HepG2 (cell line): ENCODE measurements around the gene CDKN2AIP. TPM values are rescaled to one million over a fixed set of nuclear protein-coding genes. Genes with fewer than 3 reads are reported as not detected.

ENCODE experiments used
- ATAC-seq: fragments of 200-7000 bp; cut with Tn5 transposase; 3 replicates; pipeline ENCODE4 v1.9.1; 2020; ENCODE audit warnings: mild to moderate bottlenecking, moderate library complexity
- BruUV-seq: library from RNA; stranded (reverse); fragments of 400-500 nt; replicated peaks from 2 replicates; lab custom pipeline; 2021; lab: Mats Ljungman, UMichigan
- CTCF ChIA-PET: fragments of 300-600 bp; formaldehyde crosslinking; extraction: SDS; loops from one replicate; lab custom pipeline; 2021; ENCODE audit warnings: low total read pairs, inconsistent platforms, low intra/inter-chr PET ratio; lab: Yijun Ruan, JAX
- POLR2A ChIA-PET: fragments of 350-600 bp; sonication (Branson Sonifier 250); formaldehyde crosslinking; loops from one replicate; lab custom pipeline; 2020; ENCODE audit warnings: antibody characterized with exemption, inconsistent platforms; lab: Yijun Ruan, JAX
- DNase-seq: peaks from one replicate; pipeline ENCODE4 v3.0.0-alpha.2; 2015; ENCODE audit warnings: low spot score
- FAIRE-seq: peaks from 3 replicates; lab custom pipeline; 2011; peaks lifted over from hg19 to GRCh38; lab: Jason Lieb, UNC
- H2AFZ ChIP-seq: one replicate; pipeline ENCODE4 v1.6.1; 2011; ENCODE audit warnings: low read length, inconsistent platforms
- H3K27ac ChIP-seq: fragments of 300-600 bp; 3 replicates; pipeline ENCODE4 v1.8.0; 2011; ENCODE audit warnings: mixed run types, mild to moderate bottlenecking, mixed read lengths, low read length, inconsistent platforms; ENCODE audit not compliant: insufficient read depth; ENCODE audit errors: extremely low read length
- H3K27me3 ChIP-seq, 2 experiments: fragments of 200-600 bp in 1 of 2; 2 replicates in 1 of 2; 3 replicates in 1 of 2; pipeline versions ENCODE4 v1.6.0 to v1.8.0; 2011; ENCODE audit warnings: low read length in 2 of 2, mild to moderate bottlenecking in 2 of 2, moderate library complexity in 2 of 2, inconsistent platforms in 1 of 2; ENCODE audit not compliant: insufficient read depth in 2 of 2, control insufficient read depth in 1 of 2
- H3K36me3 ChIP-seq, 2 experiments: fragments of 200-600 bp in 1 of 2; replicated peaks in 1 of 2; 2 replicates in 1 of 2; 3 replicates in 1 of 2; pipeline versions ENCODE4 v1.5.1 to v1.8.0; 2011; ENCODE audit warnings: low read length in 2 of 2, inconsistent platforms in 1 of 2; ENCODE audit not compliant: insufficient read depth in 2 of 2, control insufficient read depth in 1 of 2
- H3K4me1 ChIP-seq: 2 replicates; pipeline ENCODE4 v1.5.1; 2012; ENCODE audit warnings: low read length, inconsistent platforms; ENCODE audit not compliant: insufficient read depth
- H3K4me2 ChIP-seq: 2 replicates; pipeline ENCODE4 v1.6.0; 2011; ENCODE audit warnings: low read depth, low read length, inconsistent platforms
- H3K4me3 ChIP-seq, 3 experiments: fragments of 200-600 bp in 1 of 3; sonication (generic), shearing (Covaris generic) in 1 of 3; replicated peaks in 1 of 3; 2 replicates each; pipeline ENCODE4 v1.5.1; 2011 to 2016; ENCODE audit warnings: low read length in 3 of 3, inconsistent platforms in 2 of 3, low read depth in 2 of 3, mild to moderate bottlenecking in 2 of 3, control low read depth in 1 of 3, mixed read lengths in 1 of 3; ENCODE audit not compliant: insufficient read depth in 1 of 3
- H3K79me2 ChIP-seq: one replicate; pipeline ENCODE4 v1.6.1; 2011; ENCODE audit warnings: low read length, inconsistent platforms; ENCODE audit not compliant: insufficient read depth
- H3K9ac ChIP-seq: 2 replicates; pipeline ENCODE4 v1.6.0; 2011; ENCODE audit warnings: mild to moderate bottlenecking, low read depth, low read length, inconsistent platforms; ENCODE audit not compliant: insufficient read depth
- H3K9me3 ChIP-seq: 2 replicates; pipeline ENCODE4 v1.5.1; 2012; ENCODE audit warnings: mild to moderate bottlenecking, low read length
- H4K20me1 ChIP-seq: 2 replicates; pipeline ENCODE4 v1.6.0; 2011; ENCODE audit warnings: inconsistent platforms, mild to moderate bottlenecking, low read length, moderate library complexity; ENCODE audit not compliant: insufficient read depth
- CHD2 ChIP-seq: IDR thresholded peaks from 2 replicates; pipeline ENCODE4 v1.6.1; 2011; ENCODE audit warnings: low read depth, low read length, improper control_type of control experiment
- RBFOX2 ChIP-seq: fragments of 200-400 bp; formaldehyde crosslinking; IDR thresholded peaks from 2 replicates; pipeline ENCODE4 v1.6.1; 2017; ENCODE audit warnings: low read depth, mild to moderate bottlenecking, low read length
- SETDB1 ChIP-seq: sonication (generic); formaldehyde crosslinking; IDR thresholded peaks from 2 replicates; pipeline ENCODE4 v1.5.1; 2020; ENCODE audit warnings: missing genetic modification reagents, mild to moderate bottlenecking, borderline replicate concordance
- SMARCC2 ChIP-seq: fragments of 450-650 bp; IDR thresholded peaks from 2 replicates; pipeline ENCODE4 v1.6.1; 2017; ENCODE audit warnings: antibody characterized with exemption, mild to moderate bottlenecking
- SYNCRIP ChIP-seq: fragments of 200-400 bp; formaldehyde crosslinking; IDR thresholded peaks from 2 replicates; pipeline ENCODE4 v1.6.1; 2018; ENCODE audit warnings: mild to moderate bottlenecking, low read depth, low read length; ENCODE audit not compliant: insufficient read depth
- ZBTB43 ChIP-seq: sonication (generic); formaldehyde crosslinking; conservative IDR thresholded peaks from 2 replicates; pipeline ENCODE4 v1.4.0; 2020; ENCODE audit warnings: missing genetic modification reagents
- ZMAT5 ChIP-seq: sonication (generic); formaldehyde crosslinking; IDR thresholded peaks from 2 replicates; pipeline ENCODE4 v1.5.0; 2020; ENCODE audit warnings: mild to moderate bottlenecking, low read depth, missing genetic modification reagents, borderline replicate concordance
- ZNF674 ChIP-seq: sonication (generic); formaldehyde crosslinking; IDR thresholded peaks from 2 replicates; pipeline ENCODE4 v1.5.0; 2020; ENCODE audit warnings: low read depth, mild to moderate bottlenecking, missing genetic modification reagents
- WGBS: methylation state at CpG from one replicate; pipeline ENCODE4 v1.1.6; 2017; ENCODE audit warnings: low lambda C conversion rate; 5-methylcytosine and 5-hydroxymethylcytosine counted together
- in situ Hi-C: cut with HindIII; loops from 2 replicates; pipeline ENCODE4 v1.10.0; 2017; ENCODE audit warnings: low pct_unique_long_range_greater_than_20kb; ENCODE audit not compliant: extremely low pct_ligation_motif_present
- intact Hi-C: fragments of 100-400 bp; cut with micrococcal nuclease; formaldehyde crosslinking; loops from one replicate; pipeline ENCODE4 v1.10.0; 2022; ENCODE audit not compliant: unreplicated experiment
- polyA plus RNA-seq, 8 experiments: library from polyadenylated mRNA; depleted of rRNA in 3 of 8; stranded (reverse) in 7 of 8; unstranded in 1 of 8; fragments of >200 nt; fragmentation: Illumina TruSeq in 4 of 8; extraction: Trizol in 4 of 8; gene quantifications; 2 replicates each; pipeline versions ENCODE4 v1.2.1 to v1.2.3, GENCODE V29; 2011 to 2016; ENCODE audit warnings: low read depth in 4 of 8, missing spikeins in 1 of 8, mixed read lengths in 1 of 8; ENCODE audit not compliant: insufficient read depth in 1 of 8
- total RNA-seq, 5 experiments: library from RNA; depleted of rRNA; stranded (reverse); fragments of >200 nt; fragmentation: Illumina TruSeq; extraction: Trizol; gene quantifications; 2 replicates each; pipeline ENCODE4 v1.2.3, GENCODE V29; 2016; ENCODE audit warnings: low read depth in 1 of 5

The CDKN2AIP gene
- total and polyA plus RNA-seq, 2 of the 13 experiments (the other 11 are each of a cell fraction or from before 2014, with no cell fraction given): 17.0 to 18.7 TPM

GRCh38 chr4:183485411-183486160, 41.1 kb downstream of the CDKN2AIP start:
- Histone ChIP-seq H3K4me1 (peaks cover 10% of the 10 kb centered on the region; the same call in 1 of the 2 replicates), H3K4me3 (no peak overlapping the region), H3K9ac (no peak overlapping the region), H3K9me3 (no peaks in the 10 kb centered on the region), H3K36me3 (no peaks in the 10 kb centered on the region), H4K20me1 (no peaks in the 10 kb centered on the region), H3K27ac (no peak overlapping the region), H3K27me3 (no peaks in the 10 kb centered on the region), H3K4me2 (no peak overlapping the region), H2AFZ (no peak overlapping the region)
- DNase-seq (no peak), FAIRE-seq (no peak), ATAC-seq (no peak)
- no TSS peak for BruUV-seq
- in situ Hi-C loops (no loop called here), intact Hi-C loops (no loop called here)
- POLR2A ChIA-PET: no interaction called here
- CTCF ChIA-PET: no interaction called here
- TF ChIP-seq SYNCRIP: no peak
- no peak for TF ChIP-seq CHD2
- TF ChIP-seq SMARCC2: no peak
- TF ChIP-seq ZNF674 (CRISPR knock-in tag): no peak
- no peak for TF ChIP-seq ZBTB43 (CRISPR knock-in tag)
- no peak for TF ChIP-seq RBFOX2
- no peak for TF ChIP-seq SETDB1
- no peak for TF ChIP-seq ZMAT5 (CRISPR knock-in tag)
- TF ChIP-seq, all 625 proteins: peak for 0
- no peaks in the 10 kb centered on the region for H3K79me2 ChIP-seq
- WGBS: 82% methylated on average over 11 of the region's 11 CpGs
